ENCODE measurements around the gene KRTAP10-1. TPM values are rescaled to one million over a fixed set of nuclear protein-coding genes. Genes with fewer than 3 reads are reported as not detected.
"Not testable (repeated sequence)": the region's sequence is repeated elsewhere in the genome, so short reads cannot be mapped to it uniquely, and the experiment has no call there.

The KRTAP10-1 gene
- total RNA-seq, 2 donors from 2014 or later: not detected

DNA sequence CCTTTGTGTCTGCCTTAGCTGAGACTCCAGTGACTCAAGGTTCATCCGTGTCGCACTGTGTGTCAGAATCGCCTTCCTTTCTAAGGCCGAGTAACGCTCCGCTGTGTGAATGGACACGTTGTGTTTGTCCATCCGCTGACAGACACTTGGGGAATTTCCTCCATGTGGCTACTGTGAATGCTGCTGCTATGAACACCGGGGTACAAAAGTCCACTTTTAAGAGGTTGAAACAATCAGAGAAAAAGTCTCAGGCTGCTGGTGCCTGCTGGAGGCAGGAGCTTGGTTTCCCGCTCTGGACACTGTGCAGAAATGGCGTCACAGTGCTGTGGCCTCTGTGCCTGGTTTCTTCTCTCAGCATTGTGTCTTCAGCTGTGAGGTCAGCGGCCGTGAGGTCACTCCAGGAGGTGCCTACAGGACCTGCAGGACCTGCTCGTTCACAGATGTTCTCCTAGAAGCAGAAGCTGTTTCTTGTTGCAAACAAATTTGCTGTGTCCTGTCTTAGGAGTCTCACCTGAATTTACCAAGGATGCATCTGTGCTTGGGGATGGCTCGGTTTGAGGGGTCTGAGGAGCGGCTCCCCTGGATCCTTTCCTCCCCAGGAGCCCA, 34.2 kb downstream of the KRTAP10-1 start:
- Histone ChIP-seq H3K27me3 (replicated peaks; ENCODE audit: insufficient read depth) (no peaks in the 10 kb centered on the region), H3K4me3 (no peak overlapping the region), H3K4me1 (ENCODE audit: control insufficient read depth in 1 of 2, low read depth in 2 of 2) (peaks cover 0 to 6% of the 10 kb centered on the region in 2 donors), H3K27ac (no peak overlapping the region), H3K36me3 (no peaks in the 10 kb centered on the region), H3K9me3 (no peaks in the 10 kb centered on the region)
- DNase-seq (ENCODE audit: low spot score): no peak
- TF ChIP-seq, protein P1, sequence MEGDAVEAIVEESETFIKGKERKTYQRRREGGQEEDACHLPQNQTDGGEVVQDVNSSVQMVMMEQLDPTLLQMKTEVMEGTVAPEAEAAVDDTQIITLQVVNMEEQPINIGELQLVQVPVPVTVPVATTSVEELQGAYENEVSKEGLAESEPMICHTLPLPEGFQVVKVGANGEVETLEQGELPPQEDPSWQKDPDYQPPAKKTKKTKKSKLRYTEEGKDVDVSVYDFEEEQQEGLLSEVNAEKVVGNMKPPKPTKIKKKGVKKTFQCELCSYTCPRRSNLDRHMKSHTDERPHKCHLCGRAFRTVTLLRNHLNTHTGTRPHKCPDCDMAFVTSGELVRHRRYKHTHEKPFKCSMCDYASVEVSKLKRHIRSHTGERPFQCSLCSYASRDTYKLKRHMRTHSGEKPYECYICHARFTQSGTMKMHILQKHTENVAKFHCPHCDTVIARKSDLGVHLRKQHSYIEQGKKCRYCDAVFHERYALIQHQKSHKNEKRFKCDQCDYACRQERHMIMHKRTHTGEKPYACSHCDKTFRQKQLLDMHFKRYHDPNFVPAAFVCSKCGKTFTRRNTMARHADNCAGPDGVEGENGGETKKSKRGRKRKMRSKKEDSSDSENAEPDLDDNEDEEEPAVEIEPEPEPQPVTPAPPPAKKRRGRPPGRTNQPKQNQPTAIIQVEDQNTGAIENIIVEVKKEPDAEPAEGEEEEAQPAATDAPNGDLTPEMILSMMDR (IDR thresholded peaks at IDR 0.05): no peak
- ATAC-seq (ENCODE audit: insufficient number of reproducible peaks, low FRiP score, low read depth): no peak

DNA sequence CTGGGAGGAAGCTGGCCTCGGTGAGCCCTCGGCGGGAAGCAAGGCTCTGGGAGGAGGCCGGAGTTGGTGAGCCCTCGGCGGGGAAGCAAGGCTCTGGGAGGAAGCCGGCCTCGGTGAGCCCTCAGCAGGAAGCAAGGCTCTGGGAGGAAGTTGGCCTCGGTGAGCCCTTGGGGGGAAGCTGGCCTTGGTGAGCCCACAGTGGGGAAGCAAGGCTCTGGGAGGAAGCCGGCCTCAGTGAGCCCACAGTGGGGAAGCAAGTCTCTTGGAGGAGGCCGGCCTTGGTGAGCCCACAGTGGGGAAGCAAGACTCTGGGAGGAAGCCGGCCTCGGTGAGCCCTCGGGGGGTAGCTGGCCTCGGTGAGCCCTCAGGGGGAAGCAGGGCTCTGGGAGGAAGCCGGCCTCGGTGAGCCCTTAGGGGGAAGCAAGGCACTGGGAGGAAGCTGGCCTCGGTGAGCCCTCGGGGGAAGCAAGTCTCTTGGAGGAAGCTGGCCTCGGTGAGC, 36.0 kb downstream of the KRTAP10-1 start:
- DNase-seq (ENCODE audit: low spot score) (no peak), ATAC-seq (ENCODE audit: insufficient number of reproducible peaks, low FRiP score, low read depth) (no peak)
- Histone ChIP-seq H3K27ac (no peak overlapping the region), H3K4me3 (no peak overlapping the region), H3K36me3 (no peaks in the 10 kb centered on the region), H3K27me3 (replicated peaks; ENCODE audit: insufficient read depth) (no peaks in the 10 kb centered on the region), H3K9me3 (no peaks in the 10 kb centered on the region), H3K4me1 (ENCODE audit: control insufficient read depth in 1 of 2, low read depth in 2 of 2) (no peaks in the 10 kb centered on the region)
- TF ChIP-seq, protein P1 (IDR thresholded peaks at IDR 0.05): no peak

DNA sequence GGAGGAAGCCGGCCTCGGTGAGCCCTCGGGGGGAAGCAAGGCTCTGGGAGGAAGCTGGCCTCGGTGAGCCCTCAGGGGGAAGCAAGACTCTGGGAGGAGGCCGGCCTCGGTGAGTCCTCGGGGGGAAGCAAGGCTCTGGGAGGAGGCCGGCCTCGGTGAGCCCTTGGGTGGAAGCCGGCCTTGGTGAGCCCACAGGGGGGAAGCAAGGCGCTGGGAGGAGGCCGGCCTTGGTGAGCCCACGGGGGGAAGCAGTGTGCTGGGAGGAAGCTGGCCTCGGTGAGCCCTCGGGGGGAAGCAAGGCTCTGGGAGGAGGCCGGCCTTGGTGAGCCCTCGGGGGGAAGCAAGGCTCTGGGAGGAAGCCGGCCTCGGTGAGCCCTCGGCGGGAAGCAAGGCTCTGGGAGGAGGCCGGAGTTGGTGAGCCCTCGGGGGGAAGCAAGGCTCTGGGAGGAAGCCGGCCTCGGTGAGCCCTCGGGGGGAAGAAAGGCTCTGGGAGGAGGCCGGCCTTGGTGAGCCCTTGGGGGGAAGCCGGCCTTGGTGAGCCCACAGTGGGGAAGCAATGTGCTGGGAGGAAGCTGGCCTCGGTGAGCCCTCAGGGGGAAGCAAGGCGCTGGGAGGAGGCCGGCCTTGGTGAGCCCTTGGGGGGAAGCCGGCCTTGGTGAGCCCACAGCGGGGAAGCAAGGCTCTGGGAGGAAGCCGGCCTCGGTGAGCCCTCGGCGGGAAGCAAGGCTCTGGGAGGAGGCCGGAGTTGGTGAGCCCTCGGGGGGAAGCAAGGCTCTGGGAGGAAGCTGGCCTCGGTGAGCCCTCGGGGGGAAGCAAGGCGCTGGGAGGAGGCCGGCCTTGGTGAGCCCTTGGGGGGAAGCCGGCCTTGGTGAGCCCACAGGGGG, 36.7 kb downstream of the KRTAP10-1 start:
- H3K36me3 ChIP-seq; DNase-seq (ENCODE audit: low spot score): not testable (repeated sequence)

DNA sequence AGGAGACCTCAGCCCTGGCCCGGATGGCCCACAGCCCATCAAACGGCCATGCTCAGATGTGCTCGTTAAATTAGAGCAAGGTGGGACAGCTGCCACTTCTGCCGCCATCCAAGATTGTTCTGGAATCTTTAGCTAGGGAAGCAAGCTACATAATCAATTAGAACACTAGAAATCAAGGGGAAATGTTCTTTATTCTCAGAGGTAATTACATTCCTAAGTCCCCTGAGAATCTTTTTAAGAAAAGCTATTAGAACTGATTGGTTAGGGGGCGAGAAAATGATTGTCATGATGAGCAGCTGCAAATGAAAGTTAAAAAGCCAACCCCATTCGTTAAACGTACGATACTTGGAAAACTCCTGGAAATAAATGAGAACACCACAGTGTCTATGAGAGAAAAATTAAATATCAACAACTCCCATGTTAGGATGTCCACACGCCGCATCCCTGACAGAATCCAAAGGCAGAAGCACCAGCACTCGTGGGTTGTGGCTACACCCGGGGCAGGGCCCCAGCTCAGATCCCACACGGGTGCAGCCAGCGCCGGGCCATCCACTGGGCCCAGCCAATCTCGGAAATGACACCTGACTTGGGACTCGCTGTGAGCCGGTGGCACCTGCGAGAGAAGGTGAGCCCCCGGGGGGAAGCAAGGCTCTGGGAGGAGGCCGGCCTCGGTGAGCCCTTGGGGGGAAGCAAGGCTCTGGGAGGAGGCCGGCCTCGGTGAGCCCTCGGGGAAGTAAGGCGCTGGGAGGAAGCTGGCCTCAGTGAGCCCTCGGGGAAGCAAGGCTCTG, 37.6 kb downstream of the KRTAP10-1 start:
- Histone ChIP-seq H3K4me1 (ENCODE audit: control insufficient read depth in 1 of 2, low read depth in 2 of 2) (peaks cover 0 to 1% of the 10 kb centered on the region in 2 donors), H3K4me3 (no peak overlapping the region), H3K27me3 (replicated peaks; ENCODE audit: insufficient read depth) (no peaks in the 10 kb centered on the region), H3K27ac (no peak overlapping the region), H3K36me3 (no peaks in the 10 kb centered on the region), H3K9me3 (no peaks in the 10 kb centered on the region)
- no peak for DNase-seq (ENCODE audit: low spot score)
- ATAC-seq (ENCODE audit: insufficient number of reproducible peaks, low FRiP score, low read depth): no peak
- TF ChIP-seq, protein P1 (IDR thresholded peaks at IDR 0.05): no peak

More for the DNA sequence above, 36.7 kb downstream of the KRTAP10-1 start:
- not testable (repeated sequence) for H3K4me1 ChIP-seq (ENCODE audit: control insufficient read depth in 1 of 2, low read depth in 2 of 2); ATAC-seq (ENCODE audit: insufficient number of reproducible peaks, low FRiP score, low read depth); H3K4me3 ChIP-seq; H3K9me3 ChIP-seq; H3K27me3 ChIP-seq (replicated peaks; ENCODE audit: insufficient read depth); H3K27ac ChIP-seq

DNA sequence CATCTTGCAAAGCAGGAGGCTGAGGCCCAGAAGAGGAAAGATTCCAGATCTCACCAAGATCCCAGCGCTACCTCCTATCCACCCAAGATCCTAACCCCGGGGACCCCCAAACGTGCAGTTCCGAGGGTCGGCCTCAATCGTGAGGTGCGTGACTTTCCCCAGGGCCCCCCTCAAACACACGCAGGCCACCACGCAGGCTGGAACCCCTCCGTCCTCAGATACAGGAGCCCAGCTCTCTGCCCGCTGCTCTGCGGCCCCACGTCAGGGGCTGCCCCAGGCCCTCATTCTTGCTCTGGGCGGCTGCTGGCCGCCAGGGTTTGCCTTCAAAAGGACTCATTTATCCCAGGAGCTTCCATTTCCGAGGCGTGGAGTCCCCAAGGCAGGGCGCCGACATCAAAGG, 39.9 kb downstream of the KRTAP10-1 start:
- Histone ChIP-seq H3K27me3 (replicated peaks; ENCODE audit: insufficient read depth) (no peaks in the 10 kb centered on the region), H3K9me3 (no peaks in the 10 kb centered on the region), H3K4me3 (no peak overlapping the region), H3K36me3 (no peaks in the 10 kb centered on the region), H3K27ac (no peak overlapping the region), H3K4me1 (ENCODE audit: control insufficient read depth in 1 of 2, low read depth in 2 of 2) (peaks cover 0 to 12% of the 10 kb centered on the region in 2 donors)
- ATAC-seq (ENCODE audit: insufficient number of reproducible peaks, low FRiP score, low read depth) (no peak), DNase-seq (ENCODE audit: low spot score) (no peak)
- TF ChIP-seq, protein P1 (IDR thresholded peaks at IDR 0.05): no peak

Measured in thoracic aorta (tissue), 2 donors.